ENCODE measurements around the gene RGCC. TPM values are rescaled to one million over a fixed set of nuclear protein-coding genes. Genes with fewer than 3 reads are reported as not detected.

The RGCC gene
- total and polyA plus RNA-seq, 2 of the 4 experiments (the other 2 are of a cell fraction): 7.5 to 7.6 TPM

- dilution Hi-C loops (cut with HindIII; ENCODE audit: low sequenced_read_pairs, unreplicated experiment): no loop called here
- Histone ChIP-seq H3K4ac (ENCODE audit: low read depth, low read length) (no peak overlapping the region), H3K27ac (ENCODE audit: insufficient read depth, low read length) (no peak overlapping the region), H3K79me1 (ENCODE audit: low read depth in 1 of 2, low read length in 2 of 2) (no peaks in the 10 kb centered on the region), H3K9me3 (ENCODE audit: control insufficient read depth, insufficient read depth, low read length) (no peaks in the 10 kb centered on the region; the same call in 1 of the 2 replicates), H2BK15ac (ENCODE audit: low read depth, low read length) (no peak overlapping the region), H3K23ac (ENCODE audit: low read depth, low read length) (no peak overlapping the region), H3K27me3 (ENCODE audit: control insufficient read depth, insufficient read depth, low read length) (no peaks in the 10 kb centered on the region), H3K14ac (replicated peaks; ENCODE audit: low read depth, low read length) (no peak overlapping the region), H2BK5ac (ENCODE audit: low read depth, low read length, poor library complexity, severe bottlenecking) (no peak overlapping the region), H2BK20ac (ENCODE audit: low read depth, low read length) (no peak overlapping the region), H3K4me1 (ENCODE audit: control insufficient read depth, insufficient read depth, low read length) (no peaks in the 10 kb centered on the region), H3K4me3 (ENCODE audit: insufficient read depth, low read depth, low read length) (no peak overlapping the region), H2AK9ac (replicated peaks; ENCODE audit: low read depth, low read length, poor library complexity) (no peak overlapping the region), H3K9ac (ENCODE audit: low read depth, low read length) (no peak overlapping the region), H4K5ac (ENCODE audit: low read depth, low read length) (no peak overlapping the region), H3K18ac (ENCODE audit: low read depth, low read length) (no peak overlapping the region), H4K8ac (ENCODE audit: low read depth in 2 of 2, low read length in 2 of 2) (no peak overlapping the region), H3K56ac (ENCODE audit: extremely low read depth, insufficient read depth, low read length) (no peak overlapping the region), H2AK5ac (ENCODE audit: low read depth, low read length) (0 out of 2 replicates have a peak overlapping the region, but pooled peaks have one; percentile 36), H4K91ac (ENCODE audit: insufficient read depth, low read depth, low read length) (no peak overlapping the region), H3K9me1 (ENCODE audit: insufficient read depth, low read length) (no peaks in the 10 kb centered on the region), H4K20me1 (ENCODE audit: insufficient read depth, low read length) (no peaks in the 10 kb centered on the region), H2BK120ac (ENCODE audit: low read depth, low read length) (no peak overlapping the region), H2AFZ (replicated peaks; ENCODE audit: low read length, poor library complexity) (no peak overlapping the region), H3K4me2 (ENCODE audit: low read depth, low read length) (no peak overlapping the region), H3K36me3 (ENCODE audit: control insufficient read depth, insufficient read depth, low read length) (no peaks in the 10 kb centered on the region)
- TF ChIP-seq POLR2A (IDR thresholded peaks at IDR 0.05; ENCODE audit: low read depth, low read length): no peak
- no peak for TF ChIP-seq MAFK (IDR thresholded peaks at IDR 0.05; ENCODE audit: low read depth, low read length)
- no peak for TF ChIP-seq CTCF (conservative IDR thresholded peaks at IDR 0.05; ENCODE audit: low read depth, low read length)
- no peak for TF ChIP-seq MAZ (IDR thresholded peaks at IDR 0.05; ENCODE audit: borderline replicate concordance, low read depth, low read length)
- no peak for TF ChIP-seq SMC3 (IDR thresholded peaks at IDR 0.05; ENCODE audit: low read depth, low read length)
- no peak for TF ChIP-seq FOS (IDR thresholded peaks at IDR 0.05; ENCODE audit: low read depth, low read length)
- TF ChIP-seq USF2 (IDR thresholded peaks at IDR 0.05; ENCODE audit: low read depth, low read length): no peak
- TF ChIP-seq NFE2L2 (IDR thresholded peaks at IDR 0.05; ENCODE audit: low read depth, low read length): no peak
- TF ChIP-seq CEBPB (IDR thresholded peaks at IDR 0.05; ENCODE audit: low read depth, low read length): no peak
- TF ChIP-seq CHD1 (IDR thresholded peaks at IDR 0.05; ENCODE audit: low read depth, low read length): no peak
- TF ChIP-seq RAD21 (IDR thresholded peaks at IDR 0.05; ENCODE audit: low read length): no peak
- no peak for TF ChIP-seq RFX5 (IDR thresholded peaks at IDR 0.05; ENCODE audit: low read depth, low read length)
- TF ChIP-seq BHLHE40 (IDR thresholded peaks at IDR 0.05; ENCODE audit: low read depth, low read length): no peak
- TF ChIP-seq ELK1 (IDR thresholded peaks at IDR 0.05; ENCODE audit: borderline replicate concordance, low read depth, low read length): no peak
- no peak for TF ChIP-seq MXI1 (IDR thresholded peaks at IDR 0.05; ENCODE audit: borderline replicate concordance, low read depth, low read length)
- no peak for TF ChIP-seq RCOR1 (IDR thresholded peaks at IDR 0.05; ENCODE audit: insufficient replicate concordance, low read length)
- 95% methylated on average over 8 of the region's 11 CpGs; no CpG with 5 or more reads in 1 of the 2 experiments for WGBS, 2 experiments (ENCODE audit: extremely low coverage in 2 of 2, insufficient read length in 1 of 2)
- intact Hi-C loops (cut with micrococcal nuclease): no loop called here
- BruUV-seq (replicated peaks): no TSS peak
- in situ Hi-C loops (cut with MboI; ENCODE audit: low sequenced_read_pairs): no loop called here
- ATAC-seq (ENCODE audit: low read depth) (no peak), DNase-seq (no peak)
- POLR2A ChIA-PET (ENCODE audit: unreplicated experiment): no interaction called here
- CTCF ChIA-PET: no interaction called here
Measured at GRCh38 chr13:41513600-41513999, 56.2 kb downstream of the RGCC start.
